ENCODE measurements around the gene THADA. TPM values are rescaled to one million over a fixed set of nuclear protein-coding genes. Genes with fewer than 3 reads are reported as not detected.

Gene THADA
- total RNA-seq, 4 donors from 2014 or later: 26.2 to 58.3 (median 29.7) TPM

- H3K36me3 ChIP-seq: no peaks in the 10 kb centered on the region
- no peak for DNase-seq (ENCODE audit: low spot score in 2 of 2)
Measured at GRCh38 chr2:43513216-43513615, 82.6 kb downstream of the THADA start.

GRCh38 chr2:43511199-43511598 lies 84.6 kb downstream of the THADA start:
- WGBS: 99% methylated on average over 3 of the region's 3 CpGs
- no peak for TF ChIP-seq CTCF (IDR thresholded peaks at IDR 0.05)

More at GRCh38 chr2:43513216-43513615, 82.6 kb downstream of the THADA start:
- H3K4me1 ChIP-seq: peaks cover 45% of the 10 kb centered on the region
- no peak for TF ChIP-seq CTCF (IDR thresholded peaks at IDR 0.05)
- TF ChIP-seq EP300 (IDR thresholded peaks at IDR 0.05): no peak
- TF ChIP-seq POLR2AphosphoS5 (IDR thresholded peaks at IDR 0.05): no peak
- no peak for TF ChIP-seq POLR2A (IDR thresholded peaks at IDR 0.05)
- no peaks in the 10 kb centered on the region for H3K9me3 ChIP-seq
- H3K27me3 ChIP-seq: no peaks in the 10 kb centered on the region
- no peak overlapping the region for H3K4me3 ChIP-seq
- H3K27ac ChIP-seq: peak overlapping the region; percentile 50

GRCh38 chr2:43509886-43510285 lies 86.0 kb downstream of the THADA start:
- no peak for DNase-seq (ENCODE audit: low spot score in 2 of 2)
- Histone ChIP-seq H3K4me1 (peaks cover 16% of the 10 kb centered on the region), H3K27me3 (no peaks in the 10 kb centered on the region), H3K9me3 (no peaks in the 10 kb centered on the region), H3K4me3 (no peak overlapping the region), H3K27ac (no peak overlapping the region), H3K36me3 (peaks cover 7% of the 10 kb centered on the region)
- TF ChIP-seq CTCF (IDR thresholded peaks at IDR 0.05) (no peak), POLR2A (IDR thresholded peaks at IDR 0.05) (no peak), POLR2AphosphoS5 (IDR thresholded peaks at IDR 0.05) (no peak), EP300 (IDR thresholded peaks at IDR 0.05) (no peak)
- 83% methylated on average over 3 of the region's 3 CpGs for WGBS

More at GRCh38 chr2:43511199-43511598, 84.6 kb downstream of the THADA start:
- Histone ChIP-seq H3K9me3 (no peaks in the 10 kb centered on the region), H3K4me3 (no peak overlapping the region), H3K27ac (no peak overlapping the region), H3K4me1 (peaks cover 24% of the 10 kb centered on the region), H3K36me3 (no peaks in the 10 kb centered on the region), H3K27me3 (no peaks in the 10 kb centered on the region)
- no peak for DNase-seq (ENCODE audit: low spot score in 2 of 2)

- Histone ChIP-seq H3K36me3 (peaks cover 13% of the 10 kb centered on the region), H3K27me3 (no peaks in the 10 kb centered on the region), H3K4me3 (no peak overlapping the region), H3K9me3 (no peaks in the 10 kb centered on the region), H3K27ac (no peak overlapping the region), H3K4me1 (peaks cover 11% of the 10 kb centered on the region)
- no peak for DNase-seq (ENCODE audit: low spot score in 2 of 2)
- TF ChIP-seq POLR2A (IDR thresholded peaks at IDR 0.05) (no peak), EP300 (IDR thresholded peaks at IDR 0.05) (no peak), POLR2AphosphoS5 (IDR thresholded peaks at IDR 0.05) (no peak), CTCF (IDR thresholded peaks at IDR 0.05) (no peak)
- WGBS: 88% methylated on average over 3 of the region's 3 CpGs
Measured at GRCh38 chr2:43508209-43508608, 87.6 kb downstream of the THADA start.

- WGBS: 95% methylated on average over 2 of the region's 2 CpGs
- Histone ChIP-seq H3K27ac (no peak overlapping the region), H3K27me3 (no peaks in the 10 kb centered on the region), H3K4me1 (peaks cover 5% of the 10 kb centered on the region), H3K9me3 (no peaks in the 10 kb centered on the region), H3K4me3 (no peak overlapping the region), H3K36me3 (peaks cover 13% of the 10 kb centered on the region)
- DNase-seq (ENCODE audit: low spot score in 2 of 2): no peak
- TF ChIP-seq POLR2AphosphoS5 (IDR thresholded peaks at IDR 0.05): no peak
- no peak for TF ChIP-seq CTCF (IDR thresholded peaks at IDR 0.05)
- no peak for TF ChIP-seq EP300 (IDR thresholded peaks at IDR 0.05)
- no peak for TF ChIP-seq POLR2A (IDR thresholded peaks at IDR 0.05)
Measured at GRCh38 chr2:43507137-43507536, 88.7 kb downstream of the THADA start.

Data from suprapubic skin (tissue), 4 donors.